Measurements from ENCODE around the gene PIAS3. TPM values are rescaled to one million over a fixed set of nuclear protein-coding genes. Genes with fewer than 3 reads are reported as not detected.
A peak's percentile ranks its signal among the peaks of the same experiment; 100 is the strongest.

Gene PIAS3
- total RNA-seq, 1 donor = 15.2 TPM

DNA sequence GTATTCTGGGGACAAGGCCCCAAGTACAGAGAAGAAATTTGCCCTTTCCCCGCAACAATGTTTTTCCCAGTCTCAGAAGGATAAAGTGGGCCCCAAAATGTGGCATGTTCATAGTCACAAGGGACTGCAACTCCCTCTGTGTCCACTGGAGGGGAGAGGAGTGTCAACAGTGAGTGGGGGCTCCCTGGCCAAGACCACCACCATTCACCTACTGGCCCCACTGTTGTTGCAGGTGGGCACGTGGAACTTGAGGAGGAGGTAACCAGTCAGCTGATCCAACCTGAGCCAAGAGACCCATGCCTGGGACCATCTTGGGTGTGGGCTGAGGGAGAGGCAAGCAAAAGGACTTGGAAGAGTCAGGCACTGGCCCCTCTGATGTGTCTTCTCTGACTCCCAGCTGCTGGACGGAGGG is 12.7 kb downstream of the PIAS3 start:
- Histone ChIP-seq H3K4me1 (ENCODE audit: insufficient read depth, low read length) (peaks cover 34% of the 10 kb centered on the region), H3K4me3 (ENCODE audit: insufficient read depth, low read length) (peak overlapping the region; percentile 81), H3K4me2 (ENCODE audit: insufficient read depth, low read length) (peak overlapping the region; percentile 93), H2AFZ (ENCODE audit: low read length) (peak overlapping the region; percentile 82), H3K27me3 (ENCODE audit: insufficient read depth, low read length) (no peaks in the 10 kb centered on the region), H3K79me2 (ENCODE audit: insufficient read depth, low read length) (no peaks in the 10 kb centered on the region), H3K27ac (ENCODE audit: low read depth, low read length) (peak overlapping the region; percentile 65), H3K36me3 (ENCODE audit: insufficient read depth, low read length) (peaks cover 63% of the 10 kb centered on the region), H3K9me3 (ENCODE audit: low read depth, low read length) (no peaks in the 10 kb centered on the region), H4K20me1 (ENCODE audit: insufficient read depth, low read length) (no peaks in the 10 kb centered on the region)
- DNase-seq (ENCODE audit: insufficient read length, low spot score, missing footprints) = peak; percentile 88
- TF ChIP-seq, protein P1, sequence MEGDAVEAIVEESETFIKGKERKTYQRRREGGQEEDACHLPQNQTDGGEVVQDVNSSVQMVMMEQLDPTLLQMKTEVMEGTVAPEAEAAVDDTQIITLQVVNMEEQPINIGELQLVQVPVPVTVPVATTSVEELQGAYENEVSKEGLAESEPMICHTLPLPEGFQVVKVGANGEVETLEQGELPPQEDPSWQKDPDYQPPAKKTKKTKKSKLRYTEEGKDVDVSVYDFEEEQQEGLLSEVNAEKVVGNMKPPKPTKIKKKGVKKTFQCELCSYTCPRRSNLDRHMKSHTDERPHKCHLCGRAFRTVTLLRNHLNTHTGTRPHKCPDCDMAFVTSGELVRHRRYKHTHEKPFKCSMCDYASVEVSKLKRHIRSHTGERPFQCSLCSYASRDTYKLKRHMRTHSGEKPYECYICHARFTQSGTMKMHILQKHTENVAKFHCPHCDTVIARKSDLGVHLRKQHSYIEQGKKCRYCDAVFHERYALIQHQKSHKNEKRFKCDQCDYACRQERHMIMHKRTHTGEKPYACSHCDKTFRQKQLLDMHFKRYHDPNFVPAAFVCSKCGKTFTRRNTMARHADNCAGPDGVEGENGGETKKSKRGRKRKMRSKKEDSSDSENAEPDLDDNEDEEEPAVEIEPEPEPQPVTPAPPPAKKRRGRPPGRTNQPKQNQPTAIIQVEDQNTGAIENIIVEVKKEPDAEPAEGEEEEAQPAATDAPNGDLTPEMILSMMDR (IDR thresholded peaks at IDR 0.05; ENCODE audit: extremely low read depth, low read depth, low read length) = peak; percentile 70

DNA sequence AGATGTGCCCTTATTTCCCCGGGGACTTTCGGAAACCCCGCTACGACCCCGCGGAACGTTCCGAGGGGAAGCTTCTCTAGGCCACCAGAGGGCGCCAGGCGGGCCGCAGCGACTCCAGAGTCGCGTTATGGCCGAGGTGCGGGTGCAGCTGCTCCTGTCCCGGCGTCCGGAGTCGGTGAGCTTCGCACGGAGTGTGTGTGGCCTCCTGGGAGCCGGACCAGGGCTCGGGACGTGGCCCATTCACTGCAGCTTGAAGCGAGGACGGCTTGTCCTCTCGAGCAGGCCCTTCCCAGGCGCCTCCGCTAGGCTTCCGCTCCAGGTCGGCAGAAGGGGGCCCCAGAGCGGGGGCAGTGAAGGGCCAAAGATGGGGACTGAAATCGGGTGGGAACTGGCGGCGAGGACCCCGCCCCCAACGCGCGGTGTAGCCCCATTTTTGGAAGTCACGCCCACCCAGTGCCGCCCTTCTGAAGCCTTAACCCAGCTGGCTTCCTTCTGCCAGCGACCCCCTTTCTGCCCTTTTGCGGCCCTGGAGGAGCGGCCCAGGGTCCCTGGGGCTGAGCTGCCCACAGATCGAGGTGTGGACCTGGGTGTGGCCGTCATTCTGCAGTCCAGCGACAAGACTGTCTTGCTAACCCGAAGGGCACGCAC is 13.2 kb downstream of the PIAS3 start, which contains the start of gene NUDT17:
Gene NUDT17, plus strand, starts transcription at position 117 of the 648 bp plus-strand sequence. Its CDS starts 11 bp downstream, at position 128.
- DNase-seq (ENCODE audit: insufficient read length, low spot score, missing footprints) = peak; percentile 94
- peak within 1 kb of the TSS; percentile 81 for H3K4me3 ChIP-seq (ENCODE audit: insufficient read depth, low read length)

DNA sequence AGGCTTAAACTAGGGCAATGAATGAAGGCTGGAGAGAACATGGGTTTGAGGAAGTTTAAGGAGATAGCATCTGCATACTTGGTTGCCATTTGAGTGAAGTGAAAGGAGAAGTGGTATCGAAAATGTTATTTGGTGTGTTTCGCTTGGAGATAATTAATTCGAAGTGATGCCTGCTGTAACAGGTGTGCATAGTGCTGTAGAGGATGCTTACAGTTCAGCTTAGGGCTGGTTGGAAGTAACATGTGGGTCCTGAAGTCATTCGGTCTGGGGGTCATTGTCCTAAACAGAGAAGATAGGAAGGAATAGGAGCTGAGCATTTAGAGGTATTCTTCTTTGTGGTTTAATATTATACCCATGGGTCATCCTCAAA is 13.8 kb downstream of the PIAS3 start:
- Histone ChIP-seq H3K9me3 (ENCODE audit: low read depth, low read length) (no peaks in the 10 kb centered on the region), H3K4me2 (ENCODE audit: insufficient read depth, low read length) (peak overlapping the region; percentile 93), H3K27ac (ENCODE audit: low read depth, low read length) (peak overlapping the region; percentile 65), H3K27me3 (ENCODE audit: insufficient read depth, low read length) (no peaks in the 10 kb centered on the region), H3K79me2 (ENCODE audit: insufficient read depth, low read length) (no peaks in the 10 kb centered on the region), H3K4me3 (ENCODE audit: insufficient read depth, low read length) (peak overlapping the region; percentile 81), H3K36me3 (ENCODE audit: insufficient read depth, low read length) (peaks cover 62% of the 10 kb centered on the region), H3K4me1 (ENCODE audit: insufficient read depth, low read length) (peaks cover 26% of the 10 kb centered on the region), H2AFZ (ENCODE audit: low read length) (peak overlapping the region; percentile 82), H4K20me1 (ENCODE audit: insufficient read depth, low read length) (no peaks in the 10 kb centered on the region)
- TF ChIP-seq, protein P1 (IDR thresholded peaks at IDR 0.05; ENCODE audit: extremely low read depth, low read depth, low read length) = no peak
- no peak for DNase-seq (ENCODE audit: insufficient read length, low spot score, missing footprints)

More for the DNA sequence above, 13.2 kb downstream of the PIAS3 start, which contains the start of gene NUDT17:
- Histone ChIP-seq H3K4me2 (ENCODE audit: insufficient read depth, low read length) (peak within 1 kb of the TSS; percentile 93), H3K36me3 (ENCODE audit: insufficient read depth, low read length) (peaks cover 63% of the 10 kb centered on the region), H3K27ac (ENCODE audit: low read depth, low read length) (peak within 1 kb of the TSS; percentile 65), H3K4me1 (ENCODE audit: insufficient read depth, low read length) (peaks cover 31% of the 10 kb centered on the region), H4K20me1 (ENCODE audit: insufficient read depth, low read length) (no peaks in the 10 kb centered on the region), H3K27me3 (ENCODE audit: insufficient read depth, low read length) (no peaks in the 10 kb centered on the region), H2AFZ (ENCODE audit: low read length) (peak within 1 kb of the TSS; percentile 82), H3K9me3 (ENCODE audit: low read depth, low read length) (no peaks in the 10 kb centered on the region), H3K79me2 (ENCODE audit: insufficient read depth, low read length) (no peaks in the 10 kb centered on the region)
- TF ChIP-seq, protein P1 (IDR thresholded peaks at IDR 0.05; ENCODE audit: extremely low read depth, low read depth, low read length) = peak; percentile 94

DNA sequence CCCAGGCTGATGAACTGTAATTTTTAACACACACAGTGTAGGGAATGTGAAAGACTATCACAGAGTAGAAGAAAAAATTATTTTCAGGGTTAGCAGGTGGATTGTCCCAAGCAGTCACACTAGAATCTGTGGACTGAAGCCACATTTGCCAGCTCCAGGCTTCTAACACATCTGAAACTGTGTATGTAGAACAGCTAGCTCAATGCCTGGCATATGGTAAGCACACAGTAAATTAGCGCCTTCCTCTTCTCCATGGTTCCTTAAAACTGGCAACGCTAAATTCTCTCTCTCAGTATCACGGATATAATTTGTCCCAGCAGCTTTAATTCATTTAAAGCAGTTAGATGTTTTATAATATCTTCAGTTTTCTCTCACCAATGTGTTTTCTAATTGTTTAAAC is 15.8 kb downstream of the PIAS3 start:
- Histone ChIP-seq H4K20me1 (ENCODE audit: insufficient read depth, low read length) (no peaks in the 10 kb centered on the region), H3K36me3 (ENCODE audit: insufficient read depth, low read length) (peaks cover 62% of the 10 kb centered on the region), H3K79me2 (ENCODE audit: insufficient read depth, low read length) (no peaks in the 10 kb centered on the region), H2AFZ (ENCODE audit: low read length) (no peak overlapping the region), H3K27ac (ENCODE audit: low read depth, low read length) (no peak overlapping the region), H3K4me3 (ENCODE audit: insufficient read depth, low read length) (no peak overlapping the region), H3K27me3 (ENCODE audit: insufficient read depth, low read length) (no peaks in the 10 kb centered on the region), H3K9me3 (ENCODE audit: low read depth, low read length) (no peaks in the 10 kb centered on the region), H3K4me2 (ENCODE audit: insufficient read depth, low read length) (no peak overlapping the region), H3K4me1 (ENCODE audit: insufficient read depth, low read length) (peaks cover 13% of the 10 kb centered on the region)
- TF ChIP-seq, protein P1 (IDR thresholded peaks at IDR 0.05; ENCODE audit: extremely low read depth, low read depth, low read length) = no peak
- DNase-seq (ENCODE audit: insufficient read length, low spot score, missing footprints) = no peak
